HepG2 (cell line): ENCODE measurements around the gene LATS2. TPM values are rescaled to one million over a fixed set of nuclear protein-coding genes. Genes with fewer than 3 reads are reported as not detected.

Experiments used
- ATAC-seq: fragments of 200-7000 bp; cut with Tn5 transposase; 3 replicates; pipeline ENCODE4 v1.9.1; 2020; ENCODE audit warnings: mild to moderate bottlenecking, moderate library complexity
- BruUV-seq: library from RNA; stranded (reverse); fragments of 400-500 nt; replicated peaks from 2 replicates; lab custom pipeline; 2021; lab: Mats Ljungman, UMichigan
- CTCF ChIA-PET: fragments of 300-600 bp; formaldehyde crosslinking; extraction: SDS; loops from one replicate; lab custom pipeline; 2021; ENCODE audit warnings: low total read pairs, inconsistent platforms, low intra/inter-chr PET ratio; lab: Yijun Ruan, JAX
- POLR2A ChIA-PET: fragments of 350-600 bp; sonication (Branson Sonifier 250); formaldehyde crosslinking; loops from one replicate; lab custom pipeline; 2020; ENCODE audit warnings: antibody characterized with exemption, inconsistent platforms; lab: Yijun Ruan, JAX
- DNase-seq: peaks from one replicate; pipeline ENCODE4 v3.0.0-alpha.2; 2015; ENCODE audit warnings: low spot score
- FAIRE-seq: peaks from 3 replicates; lab custom pipeline; 2011; peaks lifted over from hg19 to GRCh38; lab: Jason Lieb, UNC
- H2AFZ ChIP-seq: one replicate; pipeline ENCODE4 v1.6.1; 2011; ENCODE audit warnings: low read length, inconsistent platforms
- H3K27ac ChIP-seq: fragments of 300-600 bp; 3 replicates; pipeline ENCODE4 v1.8.0; 2011; ENCODE audit warnings: mixed run types, mild to moderate bottlenecking, mixed read lengths, low read length, inconsistent platforms; ENCODE audit not compliant: insufficient read depth; ENCODE audit errors: extremely low read length
- H3K27me3 ChIP-seq, 2 experiments: fragments of 200-600 bp in 1 of 2; 2 replicates in 1 of 2; 3 replicates in 1 of 2; pipeline versions ENCODE4 v1.6.0 to v1.8.0; 2011; ENCODE audit warnings: low read length in 2 of 2, mild to moderate bottlenecking in 2 of 2, moderate library complexity in 2 of 2, inconsistent platforms in 1 of 2; ENCODE audit not compliant: insufficient read depth in 2 of 2, control insufficient read depth in 1 of 2
- H3K36me3 ChIP-seq, 2 experiments: fragments of 200-600 bp in 1 of 2; replicated peaks in 1 of 2; 2 replicates in 1 of 2; 3 replicates in 1 of 2; pipeline versions ENCODE4 v1.5.1 to v1.8.0; 2011; ENCODE audit warnings: low read length in 2 of 2, inconsistent platforms in 1 of 2; ENCODE audit not compliant: insufficient read depth in 2 of 2, control insufficient read depth in 1 of 2
- H3K4me1 ChIP-seq: 2 replicates; pipeline ENCODE4 v1.5.1; 2012; ENCODE audit warnings: low read length, inconsistent platforms; ENCODE audit not compliant: insufficient read depth
- H3K4me2 ChIP-seq: 2 replicates; pipeline ENCODE4 v1.6.0; 2011; ENCODE audit warnings: low read depth, low read length, inconsistent platforms
- H3K4me3 ChIP-seq, 3 experiments: fragments of 200-600 bp in 1 of 3; sonication (generic), shearing (Covaris generic) in 1 of 3; replicated peaks in 1 of 3; 2 replicates each; pipeline ENCODE4 v1.5.1; 2011 to 2016; ENCODE audit warnings: low read length in 3 of 3, inconsistent platforms in 2 of 3, low read depth in 2 of 3, mild to moderate bottlenecking in 2 of 3, control low read depth in 1 of 3, mixed read lengths in 1 of 3; ENCODE audit not compliant: insufficient read depth in 1 of 3
- H3K79me2 ChIP-seq: one replicate; pipeline ENCODE4 v1.6.1; 2011; ENCODE audit warnings: low read length, inconsistent platforms; ENCODE audit not compliant: insufficient read depth
- H3K9ac ChIP-seq: 2 replicates; pipeline ENCODE4 v1.6.0; 2011; ENCODE audit warnings: mild to moderate bottlenecking, low read depth, low read length, inconsistent platforms; ENCODE audit not compliant: insufficient read depth
- H3K9me3 ChIP-seq: 2 replicates; pipeline ENCODE4 v1.5.1; 2012; ENCODE audit warnings: mild to moderate bottlenecking, low read length
- H4K20me1 ChIP-seq: 2 replicates; pipeline ENCODE4 v1.6.0; 2011; ENCODE audit warnings: inconsistent platforms, mild to moderate bottlenecking, low read length, moderate library complexity; ENCODE audit not compliant: insufficient read depth
- CTCF ChIP-seq: sonication (generic); formaldehyde crosslinking; IDR thresholded peaks from 2 replicates; pipeline ENCODE4 v1.5.0; 2020; ENCODE audit warnings: mild to moderate bottlenecking, missing genetic modification reagents, moderate library complexity
- SMARCC2 ChIP-seq: fragments of 450-650 bp; IDR thresholded peaks from 2 replicates; pipeline ENCODE4 v1.6.1; 2017; ENCODE audit warnings: antibody characterized with exemption, mild to moderate bottlenecking
- SP1 ChIP-seq, 2 experiments: fragments of 450-650 bp in 1 of 2; sonication (generic) in 1 of 2; formaldehyde crosslinking in 1 of 2; IDR thresholded peaks; 2 replicates each; pipeline versions ENCODE4 v1.4.0 to v1.6.1; 2016 to 2020; ENCODE audit warnings: missing genetic modification reagents in 1 of 2
- ZNF530 ChIP-seq: sonication (generic); formaldehyde crosslinking; IDR thresholded peaks from 2 replicates; pipeline ENCODE4 v1.5.0; 2020; ENCODE audit warnings: low read depth, mild to moderate bottlenecking, missing genetic modification reagents
- ZNF740 ChIP-seq: sonication (generic); formaldehyde crosslinking; IDR thresholded peaks from 2 replicates; pipeline ENCODE4 v1.4.0; 2020; ENCODE audit warnings: missing genetic modification reagents
- ZNF773 ChIP-seq: sonication (generic); formaldehyde crosslinking; IDR thresholded peaks from 2 replicates; pipeline ENCODE4 v1.4.0; 2020; ENCODE audit warnings: missing genetic modification reagents, borderline replicate concordance
- WGBS: methylation state at CpG from one replicate; pipeline ENCODE4 v1.1.6; 2017; ENCODE audit warnings: low lambda C conversion rate; 5-methylcytosine and 5-hydroxymethylcytosine counted together
- in situ Hi-C: cut with HindIII; loops from 2 replicates; pipeline ENCODE4 v1.10.0; 2017; ENCODE audit warnings: low pct_unique_long_range_greater_than_20kb; ENCODE audit not compliant: extremely low pct_ligation_motif_present
- intact Hi-C: fragments of 100-400 bp; cut with micrococcal nuclease; formaldehyde crosslinking; loops from one replicate; pipeline ENCODE4 v1.10.0; 2022; ENCODE audit not compliant: unreplicated experiment
- polyA plus RNA-seq, 8 experiments: library from polyadenylated mRNA; depleted of rRNA in 3 of 8; stranded (reverse) in 7 of 8; unstranded in 1 of 8; fragments of >200 nt; fragmentation: Illumina TruSeq in 4 of 8; extraction: Trizol in 4 of 8; gene quantifications; 2 replicates each; pipeline versions ENCODE4 v1.2.1 to v1.2.3, GENCODE V29; 2011 to 2016; ENCODE audit warnings: low read depth in 4 of 8, missing spikeins in 1 of 8, mixed read lengths in 1 of 8; ENCODE audit not compliant: insufficient read depth in 1 of 8
- total RNA-seq, 5 experiments: library from RNA; depleted of rRNA; stranded (reverse); fragments of >200 nt; fragmentation: Illumina TruSeq; extraction: Trizol; gene quantifications; 2 replicates each; pipeline ENCODE4 v1.2.3, GENCODE V29; 2016; ENCODE audit warnings: low read depth in 1 of 5

Gene LATS2
- total and polyA plus RNA-seq, 2 of the 13 experiments (the other 11 are each of a cell fraction or from before 2014, with no cell fraction given): 7.3 to 8.5 TPM

- TF ChIP-seq SMARCC2: no peak
Measured at GRCh38 chr13:20989656-20990321, 71.6 kb downstream of the LATS2 start (continued).

GRCh38 chr13:20988909-20989655 lies 72.3 kb downstream of the LATS2 start:
- no peak overlapping the region for H3K27ac ChIP-seq
- TF ChIP-seq SP1 (IDR thresholded peaks at IDR 0.05): no peak
- TF ChIP-seq SP1 (CRISPR knock-in tag; IDR thresholded peaks at IDR 0.05): no peak
- no peak for TF ChIP-seq ZNF740 (CRISPR knock-in tag)
- TF ChIP-seq ZNF530 (CRISPR knock-in tag): no peak
- no peak for TF ChIP-seq CTCF
- TF ChIP-seq ZNF773 (CRISPR knock-in tag): no peak
- DNase-seq (no peak), FAIRE-seq (no peak), ATAC-seq (no peak; the same call in 2 of the 3 replicates)
- 99% methylated on average over 14 of the region's 44 CpGs for WGBS
- no peak overlapping the region for H3K4me3 ChIP-seq
- no peaks in the 10 kb centered on the region for H3K9me3 ChIP-seq
- peaks cover 19 to 58% of the 10 kb centered on the region in 2 experiments for H3K36me3 ChIP-seq
- in situ Hi-C loops (no loop called here), intact Hi-C loops (no loop called here)
- CTCF ChIA-PET: no interaction called here
- no peak overlapping the region for H2AFZ ChIP-seq
- no peaks in the 10 kb centered on the region for H3K4me1 ChIP-seq
- H3K27me3 ChIP-seq: no peaks in the 10 kb centered on the region
- no TSS peak for BruUV-seq
- peaks cover 9% of the 10 kb centered on the region for H3K79me2 ChIP-seq
- POLR2A ChIA-PET: no interaction called here
- no peaks in the 10 kb centered on the region; the same call in 1 of the 2 replicates for H4K20me1 ChIP-seq
- H3K4me2 ChIP-seq: no peak overlapping the region
- no peak overlapping the region for H3K9ac ChIP-seq
